HG03460 (cell line): Measurements from ENCODE around the gene MSX2.

Experiments
- ATAC-seq: cut with Tn5 transposase; IDR thresholded peaks from one replicate; pipeline ENCODE4 v1.9.1; 2021; ENCODE audit not compliant: unreplicated experiment

The MSX2 gene

GRCh38 chr5:174718880-174719610, 5.3 kb upstream of the MSX2 start:
- ATAC-seq, result no peak

GRCh38 chr5:174719793-174720611, 4.4 kb upstream of the MSX2 start:
- no peak for ATAC-seq

- no peak for ATAC-seq
These were observed 3.5 kb upstream of the MSX2 start for GRCh38 chr5:174720612-174721529.

DNA sequence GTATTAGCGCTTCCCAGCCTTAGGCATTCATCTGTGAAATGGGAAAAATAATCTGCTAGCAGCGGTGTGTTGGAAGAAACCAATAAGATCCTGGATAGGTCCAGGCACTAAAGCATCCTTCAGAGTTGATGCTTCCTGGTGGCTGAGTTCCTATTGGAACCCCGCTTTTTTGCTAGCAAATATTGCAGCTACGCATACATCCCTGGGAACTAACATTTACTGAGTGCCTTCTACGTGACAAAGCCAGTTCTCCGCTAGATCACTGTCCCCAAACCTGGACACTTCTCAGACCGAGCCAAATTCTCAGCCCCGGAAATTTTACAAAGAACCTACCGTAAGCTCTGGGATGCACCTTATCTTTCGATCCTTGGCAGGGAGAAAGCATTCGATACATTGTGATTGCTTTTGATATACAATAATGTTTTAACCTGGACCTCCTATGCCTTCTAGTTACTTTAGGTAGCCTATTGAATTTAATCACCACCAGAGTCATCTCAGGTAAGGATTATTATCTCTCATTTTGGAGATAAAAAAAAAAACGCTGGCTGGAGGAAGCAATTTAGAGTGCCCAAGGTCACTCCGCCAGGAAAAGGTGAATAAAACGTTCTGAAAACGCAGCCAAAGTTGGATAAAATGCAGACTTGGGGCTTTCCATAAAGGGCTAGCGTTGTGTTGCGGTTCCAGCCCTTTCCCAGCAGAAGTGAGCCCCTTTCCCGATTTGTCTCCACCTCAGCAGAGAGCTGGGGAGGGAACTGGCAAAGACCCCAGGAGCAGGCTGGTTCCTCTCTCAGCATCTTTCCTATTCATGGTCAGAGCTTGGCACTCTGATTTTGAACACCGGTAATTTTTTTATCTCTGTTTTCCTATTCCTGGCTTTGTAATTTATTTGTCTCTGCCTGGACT, 2.6 kb upstream of the MSX2 start:
- ATAC-seq, result no peak

DNA sequence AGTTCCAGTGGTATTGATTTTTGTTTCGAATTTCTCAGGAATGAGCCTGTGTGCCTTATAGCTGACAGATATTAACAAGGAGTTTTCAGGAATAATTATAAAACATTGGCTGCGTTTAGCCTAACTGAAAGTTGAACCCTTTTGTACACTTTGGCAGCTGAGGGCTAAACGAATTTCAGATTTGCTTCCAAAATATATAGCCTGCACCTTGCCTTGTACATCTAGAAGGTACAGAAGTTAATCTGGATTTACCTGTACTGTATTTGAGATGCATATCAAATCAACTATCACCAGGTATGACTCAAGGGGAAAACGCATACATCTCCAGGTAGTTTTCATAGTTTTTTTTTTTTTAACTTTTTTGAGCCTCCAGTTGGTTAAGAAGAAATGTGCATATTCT, 1.9 kb upstream of the MSX2 start:
- no peak for ATAC-seq

GRCh38 chr5:174723315-174723978, 935 bp upstream of the MSX2 start:
- ATAC-seq, result no peak

GRCh38 chr5:174723979-174724483, 351 bp upstream of the MSX2 start:
- no peak for ATAC-seq

DNA sequence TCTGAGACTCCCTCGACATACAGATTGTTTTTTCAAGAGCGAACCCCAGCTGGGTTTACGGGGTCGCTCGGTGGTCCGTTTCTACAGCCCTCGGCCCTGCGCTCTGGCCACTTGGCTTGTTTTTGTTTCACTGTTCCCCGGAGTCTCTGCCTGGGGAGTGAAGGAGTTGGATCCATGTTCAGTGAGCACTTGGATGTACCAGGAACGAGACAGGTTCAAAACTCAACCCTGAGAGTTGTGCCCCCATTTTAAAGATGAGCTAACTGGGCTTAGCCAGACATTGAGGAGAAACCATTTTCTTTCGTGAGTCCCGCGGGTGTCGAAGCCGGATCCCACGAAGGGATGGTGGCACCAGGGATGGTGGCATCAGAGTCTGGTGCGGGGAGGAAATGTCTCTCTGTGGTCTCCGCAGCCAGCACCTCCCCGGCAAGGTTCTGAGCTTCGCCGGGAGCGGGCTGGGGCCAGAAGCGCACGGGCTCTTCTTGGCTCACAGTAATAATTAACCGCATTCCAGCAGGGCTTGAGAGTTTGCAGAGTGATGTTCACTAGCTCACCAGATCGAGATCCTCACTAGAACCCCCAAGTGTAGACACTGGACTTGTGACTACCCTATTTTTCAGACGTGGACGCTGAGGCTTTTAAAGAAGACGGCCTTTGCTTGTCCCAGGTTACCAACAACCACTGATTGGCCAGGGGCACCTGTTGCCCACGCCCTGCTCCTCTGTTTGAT, 1.0 kb downstream of the MSX2 start:
- ATAC-seq, result no peak

- ATAC-seq, result no peak
These were observed 1.7 kb downstream of the MSX2 start for GRCh38 chr5:174725991-174726601.

- ATAC-seq, result no peak
These were observed 2.8 kb downstream of the MSX2 start for GRCh38 chr5:174726916-174727793.

DNA sequence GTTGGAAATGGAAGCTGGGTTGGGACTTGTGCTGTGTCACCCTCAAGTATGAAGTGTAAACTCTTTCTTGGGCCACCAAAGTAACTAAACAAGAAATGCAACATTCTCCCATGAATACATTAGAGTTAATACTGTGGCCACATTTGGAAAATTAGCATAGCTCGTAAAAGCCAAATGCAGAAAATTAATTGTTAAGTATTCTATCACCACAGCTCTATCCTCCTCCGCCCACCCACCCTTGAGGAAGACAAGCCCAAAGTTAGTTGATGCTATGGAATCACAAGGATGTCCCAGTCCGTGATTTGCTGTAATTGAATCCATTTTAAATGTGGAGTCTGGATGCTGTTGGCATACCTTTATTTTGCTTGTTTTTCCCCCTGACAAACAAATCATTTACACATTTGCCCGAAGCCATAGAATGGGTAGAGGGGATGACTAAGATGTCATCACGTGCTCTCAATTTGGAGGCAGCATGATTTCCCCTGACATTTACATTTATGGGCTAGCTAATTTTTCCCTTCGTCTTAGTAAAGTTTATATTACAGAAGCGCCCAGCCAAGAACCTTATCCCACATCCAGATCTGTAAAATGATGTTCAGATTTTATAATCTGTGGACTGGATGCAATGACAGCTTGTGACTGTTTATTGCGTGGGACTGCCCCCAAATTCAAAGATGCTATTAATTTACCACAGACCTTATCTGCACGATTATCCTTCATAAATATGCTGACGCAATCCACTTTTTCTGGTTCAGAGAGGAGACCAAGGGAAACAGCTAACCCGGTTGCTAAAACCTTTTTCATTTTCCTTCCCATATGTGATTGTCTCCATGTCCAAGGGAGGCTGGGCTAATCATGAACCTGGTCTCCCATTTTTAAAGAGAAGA, 3.7 kb downstream of the MSX2 start:
- no peak for ATAC-seq

DNA sequence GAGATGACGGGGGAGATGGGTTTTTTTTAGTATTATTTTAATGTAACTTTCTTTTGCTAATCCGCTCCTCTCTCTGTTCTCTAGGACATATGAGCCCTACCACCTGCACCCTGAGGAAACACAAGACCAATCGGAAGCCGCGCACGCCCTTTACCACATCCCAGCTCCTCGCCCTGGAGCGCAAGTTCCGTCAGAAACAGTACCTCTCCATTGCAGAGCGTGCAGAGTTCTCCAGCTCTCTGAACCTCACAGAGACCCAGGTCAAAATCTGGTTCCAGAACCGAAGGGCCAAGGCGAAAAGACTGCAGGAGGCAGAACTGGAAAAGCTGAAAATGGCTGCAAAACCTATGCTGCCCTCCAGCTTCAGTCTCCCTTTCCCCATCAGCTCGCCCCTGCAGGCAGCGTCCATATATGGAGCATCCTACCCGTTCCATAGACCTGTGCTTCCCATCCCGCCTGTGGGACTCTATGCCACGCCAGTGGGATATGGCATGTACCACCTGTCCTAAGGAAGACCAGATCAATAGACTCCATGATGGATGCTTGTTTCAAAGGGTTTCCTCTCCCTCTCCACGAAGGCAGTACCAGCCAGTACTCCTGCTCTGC, 4.8 kb downstream of the MSX2 start:
- ATAC-seq, result no peak

DNA sequence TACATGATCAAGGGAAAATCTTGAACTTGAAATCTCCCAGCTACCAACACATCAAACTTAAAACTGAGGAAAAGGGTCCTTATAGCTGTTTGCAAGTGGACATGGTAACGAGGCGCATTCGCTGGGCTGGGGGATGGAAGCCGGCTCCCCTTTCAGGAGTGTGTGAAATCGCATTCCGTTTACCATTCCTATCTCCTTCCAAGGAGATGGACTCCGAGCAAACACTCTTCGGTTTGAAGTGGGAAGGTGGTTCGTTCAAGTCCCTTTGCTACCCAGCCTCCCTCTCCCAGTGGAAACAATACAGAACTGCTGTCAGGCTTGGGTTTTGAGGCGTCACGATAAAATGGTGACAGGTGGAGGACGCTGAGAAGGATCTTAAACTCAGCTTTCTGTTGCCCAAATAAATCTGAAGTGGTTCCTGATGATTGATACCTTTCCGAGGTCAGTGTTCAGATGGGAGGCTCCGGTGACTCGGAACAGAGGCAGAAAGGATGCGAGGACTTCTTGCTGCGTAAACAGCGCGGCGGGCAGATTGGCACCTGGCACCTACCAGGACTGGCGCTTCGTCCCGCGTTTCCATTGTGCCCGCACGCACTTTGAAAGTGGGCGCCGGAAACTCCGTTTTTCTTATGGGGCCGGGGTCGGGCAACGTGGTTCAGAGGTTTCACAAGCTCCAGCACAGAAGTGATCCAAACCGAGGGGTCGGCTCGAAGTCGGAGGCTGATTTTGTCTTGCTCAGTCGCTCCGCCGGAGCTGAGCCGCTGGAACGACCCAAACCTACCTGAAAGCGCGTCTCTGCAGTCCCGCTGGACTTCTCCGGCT, 7.0 kb downstream of the MSX2 start:
- ATAC-seq, result no peak

GRCh38 chr5:174732036-174733020, 7.9 kb downstream of the MSX2 start:
- ATAC-seq, result no peak
